SK-N-SH (cell line): ENCODE data around the gene ARMC10. TPM values are rescaled to one million over a fixed set of nuclear protein-coding genes. Genes with fewer than 3 reads are reported as not detected.

Experiments used
- CTCF ChIA-PET: fragments of 300-600, 350-600 bp; formaldehyde crosslinking; extraction: SDS; loops from one replicate; lab custom pipeline; 2021; lab: Yijun Ruan, JAX
- POLR2A ChIA-PET: fragments of 350-600 bp; sonication (Branson Sonifier 250); formaldehyde crosslinking; extraction: SDS; loops from one replicate; lab custom pipeline; 2020; ENCODE audit warnings: antibody characterized with exemption, inconsistent platforms; lab: Yijun Ruan, JAX
- DNase-seq: peaks from one replicate; pipeline ENCODE4 v3.0.0; 2012
- H2AFZ ChIP-seq: fragments of 200-600 bp; sonication (generic); 2 replicates; pipeline ENCODE4 v1.8.1; 2016; ENCODE audit warnings: antibody characterized with exemption, mild to moderate bottlenecking, low read depth
- H3F3A ChIP-seq: fragments of 200-600 bp; sonication (generic); replicated peaks from 2 replicates; pipeline ENCODE3; 2016; ENCODE audit warnings: antibody characterized with exemption, mild to moderate bottlenecking; ENCODE audit not compliant: insufficient read depth
- H3K27ac ChIP-seq, 2 experiments: fragments of 200-500 bp in 1 of 2; fragments of 200-600 bp in 1 of 2; sonication (Bioruptor generic) in 1 of 2; sonication (generic), shearing (Covaris generic) in 1 of 2; 2 replicates each; pipeline versions ENCODE4 v1.5.1 to v1.6.1; 2014 to 2016; ENCODE audit warnings: low read depth in 2 of 2, inconsistent platforms in 1 of 2, low read length in 1 of 2, mild to moderate bottlenecking in 1 of 2, mixed read lengths in 1 of 2
- H3K27me3 ChIP-seq: fragments of 200-600 bp; sonication (generic), shearing (Covaris generic); 2 replicates; pipeline ENCODE4 v1.6.1; 2016; ENCODE audit warnings: mixed run types; ENCODE audit not compliant: insufficient read depth
- H3K36me3 ChIP-seq, 2 experiments: fragments of 200-500 bp in 1 of 2; fragments of 200-600 bp in 1 of 2; sonication (Bioruptor generic) in 1 of 2; sonication (generic) in 1 of 2; replicated peaks in 1 of 2; 2 replicates each; pipeline versions ENCODE3 to v1.5.1; 2014 to 2016; ENCODE audit warnings: low read length in 1 of 2, mild to moderate bottlenecking in 1 of 2; ENCODE audit not compliant: insufficient read depth in 2 of 2, control insufficient read depth in 1 of 2
- H3K4me1 ChIP-seq, 2 experiments: fragments of 200-500 bp in 1 of 2; fragments of 200-600 bp in 1 of 2; sonication (Bioruptor generic) in 1 of 2; sonication (generic), shearing (Covaris generic) in 1 of 2; 2 replicates each; pipeline versions ENCODE4 v1.5.1 to v1.6.1; 2014 to 2016; ENCODE audit warnings: low read depth in 1 of 2, low read length in 1 of 2, mixed run types in 1 of 2; ENCODE audit not compliant: insufficient read depth in 2 of 2, control insufficient read depth in 1 of 2
- H3K4me2 ChIP-seq: fragments of 200-600 bp; sonication (generic), shearing (Covaris generic); 2 replicates; pipeline ENCODE4 v1.6.1; 2017; ENCODE audit warnings: mixed run types
- H3K4me3 ChIP-seq, 2 experiments: fragments of 200-500 bp in 1 of 2; fragments of 200-600 bp in 1 of 2; sonication (Bioruptor generic) in 1 of 2; sonication (generic), shearing (Covaris generic) in 1 of 2; 2 replicates each; pipeline versions ENCODE4 v1.5.1 to v1.8.1; 2014 to 2016; ENCODE audit warnings: low read depth in 2 of 2, inconsistent platforms in 1 of 2, low read length in 1 of 2, mild to moderate bottlenecking in 1 of 2, mixed read lengths in 1 of 2, moderate library complexity in 1 of 2
- H3K79me2 ChIP-seq: fragments of 200-600 bp; sonication (generic); 2 replicates; pipeline ENCODE4 v1.8.1; 2017; ENCODE audit warnings: mild to moderate bottlenecking; ENCODE audit not compliant: insufficient read depth
- H3K9ac ChIP-seq: fragments of 200-600 bp; sonication (generic); 2 replicates; pipeline ENCODE4 v1.6.1; 2017; ENCODE audit warnings: mixed run types
- H3K9me2 ChIP-seq: fragments of 200-600 bp; sonication (generic); 2 replicates; pipeline ENCODE4 v1.6.1; 2017; ENCODE audit warnings: mixed run types
- H3K9me3 ChIP-seq: fragments of 200-600 bp; sonication (generic); 2 replicates; pipeline ENCODE4 v1.6.1; 2017; ENCODE audit warnings: mixed run types, mild to moderate bottlenecking, moderate library complexity
- H4K20me1 ChIP-seq: fragments of 200-600 bp; sonication (generic); 2 replicates; pipeline ENCODE4 v1.6.1; 2017; ENCODE audit warnings: mild to moderate bottlenecking, mixed run types; ENCODE audit not compliant: insufficient read depth
- CHD2 ChIP-seq: fragments of 150-350 bp; IDR thresholded peaks from 2 replicates; pipeline ENCODE4 v1.6.1; 2018; ENCODE audit warnings: low read length; ENCODE audit not compliant: partially characterized antibody
- EZH2phosphoT487 ChIP-seq: fragments of 200-600 bp; sonication (generic); IDR thresholded peaks from 2 replicates; pipeline ENCODE4 v1.6.1; 2017; ENCODE audit warnings: low read depth, mixed run types, mild to moderate bottlenecking, antibody characterized with exemption, moderate library complexity, borderline replicate concordance
- FOXJ3 ChIP-seq: sonication (generic); formaldehyde crosslinking; IDR thresholded peaks from 2 replicates; pipeline ENCODE4 v1.5.1; 2020; ENCODE audit warnings: mild to moderate bottlenecking, missing genetic modification reagents
- IRF3 ChIP-seq: fragments of 150-350 bp; IDR thresholded peaks from 2 replicates; pipeline ENCODE4 v1.6.1; 2016; ENCODE audit warnings: mild to moderate bottlenecking, low read depth, low read length
- MXI1 ChIP-seq: IDR thresholded peaks from 2 replicates; pipeline ENCODE4 v1.6.1; 2012; ENCODE audit warnings: mild to moderate bottlenecking, low read depth, low read length, improper control_type of control experiment
- PBX3 ChIP-seq: IDR thresholded peaks from 2 replicates; pipeline ENCODE4; 2012
- POLR2AphosphoS5 ChIP-seq: IDR thresholded peaks from 2 replicates; pipeline ENCODE4 v1.6.1; 2012; ENCODE audit warnings: low read depth, low read length
- RCOR1 ChIP-seq: fragments of 150-350 bp; IDR thresholded peaks from 2 replicates; pipeline ENCODE4 v1.6.1; 2017; ENCODE audit warnings: antibody characterized with exemption, low read length
- REST ChIP-seq: IDR thresholded peaks from 2 replicates; pipeline ENCODE4 v1.6.1; 2012; ENCODE audit warnings: mild to moderate bottlenecking, low read depth, low read length, moderate library complexity
- RFX5 ChIP-seq: IDR thresholded peaks from 2 replicates; pipeline ENCODE4 v1.6.1; 2012; ENCODE audit warnings: mild to moderate bottlenecking, improper control_type of control experiment, low read length
- RXRA ChIP-seq: IDR thresholded peaks from 2 replicates; pipeline ENCODE4 v1.4.0; 2012; ENCODE audit warnings: low read depth, mild to moderate bottlenecking, borderline replicate concordance
- SIN3A ChIP-seq: IDR thresholded peaks from 2 replicates; pipeline ENCODE4 v1.6.1; 2012; ENCODE audit warnings: low read depth, mild to moderate bottlenecking, low read length, moderate library complexity, borderline replicate concordance
- TAF1 ChIP-seq: IDR thresholded peaks from 2 replicates; pipeline ENCODE4 v1.6.1; 2012; ENCODE audit warnings: low read depth, mild to moderate bottlenecking, low read length, moderate library complexity, borderline replicate concordance
- TCF12 ChIP-seq: IDR thresholded peaks from 2 replicates; pipeline ENCODE4 v1.4.0; 2012
- TEAD4 ChIP-seq: IDR thresholded peaks from 2 replicates; pipeline ENCODE4 v1.4.0; 2012; ENCODE audit warnings: mild to moderate bottlenecking, borderline replicate concordance; ENCODE audit not compliant: insufficient read depth
- USF1 ChIP-seq: IDR thresholded peaks from 2 replicates; pipeline ENCODE4 v1.4.0; 2012; ENCODE audit warnings: low read depth, borderline replicate concordance
- USF2 ChIP-seq: fragments of 150-350 bp; IDR thresholded peaks from 2 replicates; pipeline ENCODE4 v1.6.1; 2017; ENCODE audit warnings: antibody characterized with exemption, low read length, low read depth, borderline replicate concordance
- YY1 ChIP-seq: IDR thresholded peaks from 2 replicates; pipeline ENCODE4 v1.4.0; 2012; ENCODE audit warnings: low read depth, mild to moderate bottlenecking
- ZBTB33 ChIP-seq: IDR thresholded peaks from 2 replicates; pipeline ENCODE4 v1.4.0; 2012; ENCODE audit warnings: low read depth, borderline replicate concordance
- WGBS: methylation state at CpG from one replicate; pipeline ENCODE4 v1.1.6; 2017; ENCODE audit warnings: low lambda C conversion rate; 5-methylcytosine and 5-hydroxymethylcytosine counted together
- polyA plus RNA-seq, 3 experiments: library from polyadenylated mRNA; depleted of rRNA; stranded (reverse); fragments of >200 nt; gene quantifications; 2 replicates each; pipeline ENCODE4 v1.2.3, GENCODE V29; 2012

Gene ARMC10
- polyA plus RNA-seq, 1 of the 3 experiments (the other 2 are of a cell fraction), result 43.4 TPM

- Histone ChIP-seq H2AFZ (no peak overlapping the region), H3K9me3 (no peaks in the 10 kb centered on the region), H3K9me2 (no peaks in the 10 kb centered on the region), H3K36me3 (peaks cover 41 to 77% of the 10 kb centered on the region in 2 experiments), H3K4me1 (peaks cover 0 to 7% of the 10 kb centered on the region in 2 experiments; a peak in 2 of 4 replicates), H3K27me3 (no peaks in the 10 kb centered on the region), H3K4me3 (no peak overlapping the region), H3K9ac (no peak overlapping the region), H3K79me2 (peaks cover 74% of the 10 kb centered on the region), H3F3A (peaks cover 7% of the 10 kb centered on the region), H3K27ac (no peak overlapping the region), H3K4me2 (no peak overlapping the region), H4K20me1 (no peaks in the 10 kb centered on the region; the same call in 1 of the 2 replicates)
- WGBS, result 98% methylated on average over 2 of the region's 2 CpGs
- CTCF ChIA-PET, result interaction anchor here (0.7 to 1.9 kb wide), 3 partner anchors 12 to 65 kb away, joined by 3 to 6 read pairs (median 3); no protein-coding TSS in a partner anchor
- DNase-seq, result no peak
- POLR2A ChIA-PET, result no interaction called here
- TF ChIP-seq PBX3 (no peak), MXI1 (no peak), TCF12 (no peak), ZBTB33 (no peak), USF2 (no peak), RFX5 (no peak), RXRA (no peak), RCOR1 (no peak), POLR2AphosphoS5 (no peak), EZH2phosphoT487 (no peak), FOXJ3 (CRISPR knock-in tag) (no peak), SIN3A (no peak), CHD2 (no peak), USF1 (no peak), IRF3 (no peak), YY1 (no peak), REST (no peak), TEAD4 (no peak), TAF1 (no peak)
Measured at GRCh38 chr7:103080923-103081322, 6.0 kb downstream of the ARMC10 start.
